Muscle layer of duodenum (tissue), 2 donors: ENCODE results near the gene CD300LF.
A peak's percentile ranks its signal among the peaks of the same experiment; 100 is the strongest.

Experiments
- H3K27ac ChIP-seq: one replicate; pipeline ENCODE4 v1.7.0; 2013; ENCODE audit warnings: mild to moderate bottlenecking, low read length
- H3K27me3 ChIP-seq: one replicate; pipeline ENCODE4 v1.7.0; 2013; ENCODE audit warnings: low read depth, mild to moderate bottlenecking, control low read depth, low read length
- H3K36me3 ChIP-seq, 2 donors: one replicate each; pipeline ENCODE4 v1.7.0; 2013; ENCODE audit warnings: low read length in 2 of 2, control low read depth in 1 of 2, mild to moderate bottlenecking in 1 of 2; ENCODE audit not compliant: insufficient read depth in 2 of 2, control insufficient read depth in 1 of 2
- H3K4me1 ChIP-seq, 2 donors: one replicate each; pipeline ENCODE4 v1.7.0; 2013; ENCODE audit warnings: low read length in 2 of 2, mild to moderate bottlenecking in 2 of 2, control low read depth in 1 of 2, moderate library complexity in 1 of 2; ENCODE audit not compliant: insufficient read depth in 2 of 2, control insufficient read depth in 1 of 2
- H3K4me3 ChIP-seq, 2 donors: one replicate each; pipeline ENCODE4 v1.7.0; 2013; ENCODE audit warnings: low read length in 2 of 2, low read depth in 1 of 2, mild to moderate bottlenecking in 1 of 2
- H3K9me3 ChIP-seq, 2 donors: one replicate each; pipeline ENCODE4 v1.7.0; 2013; ENCODE audit warnings: low read length in 2 of 2, control low read depth in 1 of 2, mild to moderate bottlenecking in 1 of 2; ENCODE audit not compliant: control insufficient read depth in 1 of 2
- donor health status: healthy.

Gene CD300LF

DNA sequence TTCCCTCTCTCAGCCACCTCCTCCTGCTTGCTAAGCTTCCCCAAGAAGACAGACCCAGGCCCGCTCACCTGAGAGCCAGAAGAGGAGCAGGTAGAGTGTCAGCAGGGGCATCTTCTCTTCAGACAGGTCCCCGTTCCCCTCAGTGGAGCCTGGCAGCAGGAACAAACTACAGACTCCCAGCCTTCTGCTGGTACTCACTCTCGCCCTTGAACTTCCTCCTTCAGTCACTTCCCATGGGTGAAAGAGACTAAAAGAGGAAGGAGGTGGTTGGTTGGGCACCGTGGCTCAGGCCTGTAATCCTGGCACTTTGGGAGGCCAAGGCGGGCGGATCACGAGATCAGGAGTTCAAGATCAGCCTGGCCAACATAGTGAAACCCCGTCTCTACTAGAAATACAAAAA is at the start of gene CD300LF:
TSS of gene CD300LF (minus strand) at position 168 of the 400 bp plus-strand sequence. CDS start at position 111, 57 bp downstream.
- no peak within 1 kb of the TSS for H3K27ac ChIP-seq
- peak within 1 kb of the TSS; percentile 0 to 24 for H3K4me3 ChIP-seq
- no peaks in the 10 kb centered on the region for H3K9me3 ChIP-seq
- peaks cover 4% of the 10 kb centered on the region for H3K27me3 ChIP-seq
- H3K4me1 ChIP-seq, result no peaks in the 10 kb centered on the region
- H3K36me3 ChIP-seq, result no peaks in the 10 kb centered on the region

DNA sequence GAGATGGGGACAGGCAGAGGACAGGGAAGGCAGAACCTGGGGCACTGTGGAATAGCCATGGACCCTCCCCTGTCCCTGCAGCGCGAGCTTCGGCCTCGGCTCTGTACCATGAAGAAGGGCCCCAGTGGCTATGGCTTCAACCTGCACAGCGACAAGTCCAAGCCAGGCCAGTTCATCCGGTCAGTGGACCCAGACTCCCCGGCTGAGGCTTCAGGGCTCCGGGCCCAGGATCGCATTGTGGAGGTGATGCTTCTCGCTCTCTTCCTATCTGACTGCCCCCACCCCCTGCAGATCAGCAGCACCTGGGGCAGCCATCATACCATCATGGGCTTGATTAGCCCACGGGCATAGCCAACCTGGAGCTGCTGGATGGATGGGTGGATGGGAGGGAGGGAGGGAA is 49.2 kb upstream of the CD300LF start:
- H3K4me3 ChIP-seq, result no peak overlapping the region
- no peak overlapping the region for H3K27ac ChIP-seq
- H3K4me1 ChIP-seq, result peaks cover 21 to 30% of the 10 kb centered on the region in 2 donors
- no peaks in the 10 kb centered on the region for H3K36me3 ChIP-seq
- no peaks in the 10 kb centered on the region for H3K9me3 ChIP-seq
- H3K27me3 ChIP-seq, result no peaks in the 10 kb centered on the region

- Histone ChIP-seq H3K27ac (no peak overlapping the region), H3K4me1 (peaks cover 24 to 30% of the 10 kb centered on the region in 2 donors), H3K36me3 (no peaks in the 10 kb centered on the region), H3K4me3 (no peak overlapping the region), H3K9me3 (no peaks in the 10 kb centered on the region), H3K27me3 (no peaks in the 10 kb centered on the region)
These were observed 48.7 kb upstream of the CD300LF start for GRCh38 chr17:74761419-74761818.

GRCh38 chr17:74760404-74761105 is 47.8 kb upstream of the CD300LF start:
- no peak overlapping the region for H3K4me3 ChIP-seq
- H3K27me3 ChIP-seq, result no peaks in the 10 kb centered on the region
- no peak overlapping the region for H3K27ac ChIP-seq
- H3K9me3 ChIP-seq, result no peaks in the 10 kb centered on the region
- H3K36me3 ChIP-seq, result no peaks in the 10 kb centered on the region
- H3K4me1 ChIP-seq, result peaks cover 24 to 30% of the 10 kb centered on the region in 2 donors

DNA sequence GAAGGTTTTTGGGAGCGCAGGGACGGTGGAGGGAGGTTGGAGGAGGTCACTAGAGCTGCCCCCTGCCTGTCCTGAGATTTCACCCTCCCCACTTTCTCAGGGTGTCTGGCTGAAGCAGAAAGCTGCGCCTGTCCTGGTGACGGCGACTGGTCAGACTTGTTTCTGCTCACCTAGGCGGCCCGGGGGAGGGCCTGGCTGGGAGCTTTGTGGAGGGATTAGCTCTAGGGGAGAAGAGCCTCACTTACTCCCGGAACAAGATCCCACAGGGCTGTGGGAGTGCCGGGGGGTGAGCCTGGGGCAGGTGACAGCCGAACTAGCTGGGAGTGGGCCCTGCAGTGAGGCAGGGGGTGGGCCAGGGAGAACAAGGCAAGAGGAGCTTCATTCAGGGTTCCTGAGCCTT is 47.2 kb upstream of the CD300LF start:
- Histone ChIP-seq H3K4me1 (peaks cover 24 to 30% of the 10 kb centered on the region in 2 donors), H3K27ac (peak overlapping the region; percentile 31), H3K36me3 (no peaks in the 10 kb centered on the region), H3K27me3 (no peaks in the 10 kb centered on the region), H3K9me3 (no peaks in the 10 kb centered on the region), H3K4me3 (no peak overlapping the region)

DNA sequence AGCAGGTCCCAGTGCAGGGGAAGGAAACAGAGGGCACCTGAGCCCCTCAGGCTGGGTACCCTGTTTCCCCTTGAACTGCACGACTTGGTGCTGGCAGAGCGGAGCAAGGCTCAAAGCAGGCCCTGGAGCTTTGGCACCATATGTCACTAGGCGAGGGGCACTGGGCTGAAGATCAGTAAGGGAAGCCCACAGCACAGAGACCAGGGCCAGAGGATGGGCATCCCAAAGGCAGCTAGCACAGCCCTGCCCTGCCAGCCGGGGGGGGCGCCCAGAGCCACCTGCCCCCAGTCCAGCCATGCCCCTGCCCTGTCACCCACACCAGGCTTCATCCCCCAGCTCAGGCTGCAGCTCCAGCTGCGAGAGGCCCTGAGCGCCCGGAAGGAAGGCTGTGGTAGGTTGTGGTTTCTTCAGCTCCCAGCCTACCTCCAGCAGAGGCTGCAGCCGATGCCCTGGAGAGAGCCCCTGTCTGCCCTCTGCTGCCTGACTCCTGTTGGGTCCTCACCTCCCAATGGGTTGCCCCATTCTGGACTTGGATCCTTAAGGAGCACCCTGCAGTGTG is 46.6 kb upstream of the CD300LF start:
- Histone ChIP-seq H3K27ac (no peak overlapping the region), H3K9me3 (no peaks in the 10 kb centered on the region), H3K27me3 (no peaks in the 10 kb centered on the region), H3K4me3 (peak overlapping the region in 1 of 2 donors; percentile 13), H3K4me1 (peaks cover 24 to 30% of the 10 kb centered on the region in 2 donors), H3K36me3 (no peaks in the 10 kb centered on the region)

- peak overlapping the region in 1 of 2 donors; percentile 13 for H3K4me3 ChIP-seq
- H3K27ac ChIP-seq, result no peak overlapping the region
These were observed 46.1 kb upstream of the CD300LF start for GRCh38 chr17:74758848-74759168.

DNA sequence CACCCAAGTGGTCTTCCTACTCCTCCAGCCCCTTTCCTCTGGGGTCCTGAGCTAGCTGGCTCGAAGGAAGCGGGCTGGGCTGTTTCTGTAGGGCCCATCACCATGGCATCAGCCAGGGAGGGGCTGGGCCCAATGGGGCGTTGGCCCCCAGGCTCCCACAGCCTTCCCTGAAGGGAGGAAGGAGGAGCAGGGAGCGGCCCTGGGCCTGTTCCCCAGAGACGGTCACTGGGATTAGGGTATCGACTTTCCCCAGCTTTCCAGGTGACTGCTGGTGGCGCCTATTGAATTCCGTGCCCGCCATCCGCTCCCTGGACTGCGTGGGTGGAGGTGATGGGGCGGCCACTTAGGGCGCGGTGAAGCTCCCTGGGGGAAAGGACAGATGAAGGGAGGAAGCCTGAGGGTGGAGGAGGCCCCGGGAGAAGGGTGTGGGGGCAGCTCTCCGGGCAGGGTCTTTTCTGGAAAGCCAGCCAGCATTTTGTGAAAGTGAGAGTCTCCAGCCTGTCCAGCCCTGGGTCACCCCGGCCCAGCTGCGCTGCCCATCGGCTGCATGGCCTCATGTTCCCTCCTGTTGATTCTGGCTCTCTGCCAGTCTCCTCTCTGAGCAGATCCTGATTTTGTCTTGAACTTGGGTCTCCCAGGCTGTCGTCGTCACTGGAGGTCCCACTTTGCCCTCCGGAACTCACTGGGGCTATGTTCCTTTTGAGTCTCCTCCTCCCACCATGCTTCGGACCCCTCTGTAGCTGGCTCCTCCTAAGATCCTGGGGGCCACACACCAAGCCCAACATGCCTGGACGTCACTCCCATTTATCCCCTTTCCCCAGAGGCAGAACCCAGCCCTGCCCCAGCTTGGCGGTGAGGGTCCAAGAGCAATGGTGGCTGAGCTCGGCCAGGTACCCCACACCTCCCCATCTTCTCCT is 45.5 kb upstream of the CD300LF start:
- H3K4me3 ChIP-seq, result peak overlapping the region in 1 of 2 donors; percentile 9
- no peaks in the 10 kb centered on the region for H3K27me3 ChIP-seq
- H3K27ac ChIP-seq, result peak overlapping the region; percentile 45
- H3K36me3 ChIP-seq, result no peaks in the 10 kb centered on the region
- no peaks in the 10 kb centered on the region for H3K9me3 ChIP-seq
- H3K4me1 ChIP-seq, result peaks cover 24 to 30% of the 10 kb centered on the region in 2 donors

More at GRCh38 chr17:74758848-74759168, 46.1 kb upstream of the CD300LF start:
- H3K27me3 ChIP-seq, result no peaks in the 10 kb centered on the region
- H3K36me3 ChIP-seq, result no peaks in the 10 kb centered on the region
- H3K4me1 ChIP-seq, result peaks cover 24 to 30% of the 10 kb centered on the region in 2 donors
- no peaks in the 10 kb centered on the region for H3K9me3 ChIP-seq

DNA sequence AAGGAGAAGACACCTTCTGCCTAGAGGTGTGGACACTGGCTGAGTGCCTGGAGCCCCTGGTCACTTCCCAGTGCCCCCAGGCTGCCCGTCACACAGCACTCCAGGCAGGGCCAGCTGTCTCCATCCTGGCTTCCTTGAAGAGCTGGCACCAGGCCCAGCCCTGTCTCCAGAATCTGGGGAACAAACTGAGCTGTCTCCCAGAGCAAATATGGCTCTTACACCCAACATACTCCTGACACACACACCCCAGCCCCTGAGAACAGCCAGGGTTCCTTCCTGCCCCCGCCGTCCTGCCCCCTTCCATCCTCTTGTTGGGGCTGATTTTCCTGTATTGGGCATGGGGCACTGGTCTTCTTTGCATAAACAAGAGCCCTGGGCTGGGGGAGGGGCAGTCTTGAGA is 44.8 kb upstream of the CD300LF start:
- H3K27ac ChIP-seq, result peak overlapping the region; percentile 45
- H3K9me3 ChIP-seq, result no peaks in the 10 kb centered on the region
- H3K4me3 ChIP-seq, result no peak overlapping the region
- H3K36me3 ChIP-seq, result no peaks in the 10 kb centered on the region
- H3K4me1 ChIP-seq, result peaks cover 24 to 27% of the 10 kb centered on the region in 2 donors
- H3K27me3 ChIP-seq, result no peaks in the 10 kb centered on the region

GRCh38 chr17:74756891-74757290 is 44.2 kb upstream of the CD300LF start:
- H3K27ac ChIP-seq, result no peak overlapping the region
- peaks cover 24 to 27% of the 10 kb centered on the region in 2 donors for H3K4me1 ChIP-seq
- no peak overlapping the region for H3K4me3 ChIP-seq

GRCh38 chr17:74755533-74755932 is 42.8 kb upstream of the CD300LF start:
- no peak overlapping the region for H3K4me3 ChIP-seq
- no peaks in the 10 kb centered on the region for H3K36me3 ChIP-seq
- H3K27me3 ChIP-seq, result no peaks in the 10 kb centered on the region
- peaks cover 24 to 25% of the 10 kb centered on the region in 2 donors for H3K4me1 ChIP-seq
- H3K9me3 ChIP-seq, result no peaks in the 10 kb centered on the region
- H3K27ac ChIP-seq, result no peak overlapping the region

More at GRCh38 chr17:74756891-74757290, 44.2 kb upstream of the CD300LF start:
- H3K9me3 ChIP-seq, result no peaks in the 10 kb centered on the region
- no peaks in the 10 kb centered on the region for H3K36me3 ChIP-seq
- H3K27me3 ChIP-seq, result no peaks in the 10 kb centered on the region
